ENCODE measurements around the gene DGKH.
"Not testable (repeated sequence)": the region's sequence is repeated elsewhere in the genome, so short reads cannot be mapped to it uniquely, and the experiment has no call there.

Gene DGKH

GRCh38 chr13:42174344-42175162 lies 126.1 kb downstream of the DGKH start:
- FAIRE-seq: no peak

- no peak for FAIRE-seq
Observed at GRCh38 chr13:42176294-42176693, 127.8 kb downstream of the DGKH start.

- FAIRE-seq: no peak
Observed at GRCh38 chr13:42177189-42177588, 128.7 kb downstream of the DGKH start.

DNA sequence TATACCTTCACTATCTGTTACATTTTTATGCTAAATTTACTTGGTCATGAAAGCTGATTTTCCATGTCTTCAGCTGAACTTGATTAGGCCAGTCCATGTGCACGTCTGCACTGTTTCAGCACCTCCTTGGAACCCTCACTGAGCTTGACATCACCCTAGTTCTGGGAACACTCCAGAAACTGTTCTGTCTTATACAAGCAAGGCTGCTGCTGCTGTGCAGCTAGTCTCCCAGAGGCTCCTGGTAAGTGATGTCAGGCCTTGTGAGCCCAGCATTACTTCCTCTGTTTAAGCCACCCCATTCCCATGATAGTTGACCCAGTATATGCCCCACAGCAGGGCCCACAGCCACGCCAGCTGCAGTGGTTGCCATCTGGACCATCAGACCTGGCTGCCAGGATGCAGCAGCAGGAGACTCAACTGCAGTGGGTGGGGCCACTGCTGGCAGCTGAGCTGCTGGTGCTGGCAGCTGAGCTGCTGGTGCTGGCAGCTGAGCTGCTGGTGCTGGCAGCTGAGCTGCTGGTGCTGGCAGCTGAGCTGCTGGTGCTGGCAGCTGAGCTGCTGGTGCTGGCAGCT lies 133.0 kb downstream of the DGKH start:
- FAIRE-seq: no peak

DNA sequence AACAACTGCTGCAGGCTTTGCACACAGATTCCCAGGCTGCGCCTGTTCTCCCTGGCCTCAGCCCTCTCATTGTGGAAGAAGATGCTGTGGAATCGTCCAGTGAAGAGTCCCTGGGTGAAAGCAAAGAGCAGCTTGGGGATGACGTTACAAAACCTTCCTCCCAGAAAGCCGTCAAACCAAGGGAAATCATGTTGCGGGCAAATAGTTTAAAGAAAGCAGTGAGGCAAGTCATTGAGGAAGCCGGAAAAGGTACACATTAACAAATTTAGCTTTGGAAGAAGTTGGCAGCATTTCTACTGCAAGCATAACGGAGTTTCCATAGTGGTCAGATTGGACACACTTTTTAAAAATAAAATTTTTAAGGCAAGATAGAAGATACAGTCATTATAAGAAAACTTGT lies 140.6 kb downstream of the DGKH start:
- no peak for FAIRE-seq

DNA sequence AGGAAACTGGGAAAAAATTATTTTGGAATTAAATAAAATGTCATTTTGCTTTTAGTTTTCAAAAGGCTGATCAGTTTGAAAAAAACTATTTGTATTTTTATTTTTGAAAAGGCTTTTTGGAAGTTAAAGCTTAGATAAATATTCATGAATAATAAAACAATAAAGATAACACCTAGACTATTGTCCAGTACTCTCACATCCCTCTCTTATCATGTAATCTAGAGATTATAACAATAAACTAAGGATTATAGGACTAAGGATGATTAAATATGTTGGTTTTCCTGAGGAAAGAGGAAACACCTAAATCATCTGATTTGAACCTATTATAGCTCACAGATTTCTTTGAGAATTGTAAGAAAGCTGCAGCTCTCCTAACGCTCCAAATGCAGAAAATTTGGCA lies 142.1 kb downstream of the DGKH start:
- FAIRE-seq: no peak

GRCh38 chr13:42211704-42212464 lies 163.4 kb downstream of the DGKH start:
- no peak for FAIRE-seq

- FAIRE-seq: no peak
Observed at GRCh38 chr13:42214446-42214845, 166.0 kb downstream of the DGKH start.

GRCh38 chr13:42215578-42216421 lies 167.4 kb downstream of the DGKH start:
- FAIRE-seq: peak; percentile 90

- no peak for FAIRE-seq
Observed at GRCh38 chr13:42216422-42216735, 167.9 kb downstream of the DGKH start.

DNA sequence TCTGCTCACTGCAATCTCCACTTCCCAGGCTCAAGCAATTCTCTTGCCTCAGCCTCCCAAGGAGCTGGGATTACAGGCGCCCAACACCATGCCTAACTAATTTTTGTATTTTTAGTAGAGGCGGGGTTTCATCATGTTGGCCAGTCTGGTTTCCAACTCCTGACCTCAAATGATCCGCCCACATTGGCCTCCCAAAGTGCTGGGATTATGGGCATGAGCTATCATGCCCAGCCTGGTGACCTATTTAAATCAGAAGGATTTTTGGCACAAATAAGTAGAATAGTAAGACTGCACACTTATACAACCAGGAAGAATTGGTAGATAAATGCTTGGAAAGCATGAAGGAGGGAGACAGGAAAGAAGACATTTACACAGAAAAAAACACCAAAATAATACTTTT lies 170.1 kb downstream of the DGKH start:
- no peak for FAIRE-seq

GRCh38 chr13:42219051-42219450 lies 170.6 kb downstream of the DGKH start:
- peak; percentile 25 for FAIRE-seq

GRCh38 chr13:42219876-42220275 lies 171.4 kb downstream of the DGKH start:
- no peak for FAIRE-seq

DNA sequence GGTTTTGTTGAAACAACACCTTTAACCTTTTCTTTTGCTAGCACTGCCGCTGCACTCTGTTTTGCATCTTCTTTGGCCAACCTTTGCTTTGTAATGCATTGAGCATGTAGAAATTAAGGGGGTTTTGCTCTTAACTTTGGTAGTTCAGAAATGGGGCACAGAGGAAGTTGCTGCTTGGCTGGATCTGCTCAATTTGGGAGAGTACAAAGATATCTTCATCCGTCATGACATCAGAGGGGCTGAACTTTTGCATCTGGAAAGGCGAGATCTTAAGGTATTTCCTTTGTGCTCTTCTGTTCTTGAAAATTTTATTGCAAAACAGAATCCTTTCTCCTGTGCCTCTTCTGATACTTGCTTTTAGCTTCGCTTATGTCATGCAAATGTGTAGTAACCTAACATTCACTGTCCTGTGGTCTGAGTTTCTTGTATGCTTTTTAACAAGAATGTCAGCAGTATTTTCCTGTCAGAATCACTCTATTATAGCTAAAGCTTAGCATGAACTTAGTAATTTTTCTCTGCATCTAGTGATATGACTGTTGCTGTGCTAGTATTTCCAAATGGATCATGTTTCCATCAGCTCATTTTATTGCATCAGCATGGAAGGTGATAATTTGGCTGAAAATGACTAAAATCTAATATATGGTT lies 172.8 kb downstream of the DGKH start:
- FAIRE-seq: no peak

DNA sequence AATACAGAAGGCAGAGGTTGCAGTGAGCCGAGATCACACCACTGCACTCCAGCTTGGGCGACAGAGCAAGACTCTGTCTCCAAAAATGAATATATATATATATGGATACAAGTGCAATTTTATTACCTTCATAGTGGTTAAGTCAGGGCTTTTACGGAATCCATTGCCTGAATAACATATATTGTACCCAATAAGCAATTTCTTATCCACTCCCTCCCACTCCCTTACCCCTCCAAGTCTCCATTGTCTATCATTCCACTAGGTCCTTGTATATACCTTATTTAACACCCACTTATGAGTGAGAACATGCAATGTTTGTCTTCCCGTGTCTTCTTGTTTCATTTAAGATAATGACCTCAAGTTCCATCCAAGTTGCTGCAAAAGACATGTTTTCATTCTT lies 175.2 kb downstream of the DGKH start:
- FAIRE-seq: no peak

GRCh38 chr13:42225051-42225450 lies 176.6 kb downstream of the DGKH start:
- no peak for FAIRE-seq

DNA sequence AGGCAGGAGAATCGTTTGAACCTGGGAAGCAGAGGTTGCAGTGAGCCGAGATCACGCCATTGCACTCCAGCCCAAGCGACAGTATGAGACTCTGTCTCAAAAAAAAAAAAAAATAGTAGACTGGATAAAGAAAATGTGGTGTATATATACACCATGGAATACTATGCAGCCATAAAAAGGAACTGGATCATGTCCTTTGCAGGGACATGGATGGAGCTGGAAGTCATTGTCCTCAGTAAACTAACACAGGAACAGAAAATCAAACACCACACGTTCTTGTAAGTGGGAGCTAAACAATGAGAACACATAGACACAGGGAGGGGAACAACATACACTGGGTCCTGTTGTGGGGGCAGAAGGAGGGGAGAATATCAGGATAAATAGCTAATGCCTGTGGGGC lies 178.3 kb downstream of the DGKH start:
- FAIRE-seq: not testable (repeated sequence)

DNA sequence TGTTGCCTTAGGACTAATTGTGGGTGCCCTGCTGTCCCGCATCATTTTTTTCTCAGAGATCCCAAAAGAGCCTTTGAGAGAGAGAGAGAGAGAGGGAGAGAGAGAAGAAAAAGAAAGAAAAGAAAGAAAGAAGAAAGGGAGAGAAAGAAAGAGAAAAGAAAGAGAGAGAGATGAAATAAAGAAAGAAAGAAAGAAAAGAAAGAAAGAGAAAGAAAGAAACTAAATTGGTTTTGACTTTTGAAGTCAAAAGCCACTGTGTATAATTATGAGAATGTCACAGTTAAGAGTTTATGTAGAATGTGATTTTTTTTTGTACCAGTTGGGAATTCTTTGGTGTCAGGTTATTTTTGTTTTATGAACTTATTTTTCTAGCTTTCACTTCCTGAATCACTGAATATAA lies 180.1 kb downstream of the DGKH start:
- peak; percentile 40 for FAIRE-seq

DNA sequence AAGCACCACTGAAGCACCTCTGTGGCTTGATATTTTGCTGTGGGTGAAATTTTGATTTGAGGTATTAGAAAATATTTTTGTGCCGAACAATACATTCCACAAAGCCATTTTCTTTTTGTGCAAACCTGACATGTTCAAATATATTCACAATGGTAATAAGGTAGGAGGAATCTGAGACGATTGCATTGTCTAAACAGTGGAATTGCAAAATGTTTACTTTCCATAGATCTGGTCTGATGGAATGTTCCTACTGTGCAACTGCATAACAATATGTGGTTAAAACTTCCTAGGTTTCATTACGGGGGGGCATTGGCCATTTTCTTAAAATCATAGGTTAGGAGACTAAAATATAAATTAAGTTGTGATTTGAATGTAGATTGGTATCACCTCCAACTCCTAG lies 180.8 kb downstream of the DGKH start:
- FAIRE-seq: no peak

GRCh38 chr13:42232671-42233070 lies 184.2 kb downstream of the DGKH start:
- no peak for FAIRE-seq

DNA sequence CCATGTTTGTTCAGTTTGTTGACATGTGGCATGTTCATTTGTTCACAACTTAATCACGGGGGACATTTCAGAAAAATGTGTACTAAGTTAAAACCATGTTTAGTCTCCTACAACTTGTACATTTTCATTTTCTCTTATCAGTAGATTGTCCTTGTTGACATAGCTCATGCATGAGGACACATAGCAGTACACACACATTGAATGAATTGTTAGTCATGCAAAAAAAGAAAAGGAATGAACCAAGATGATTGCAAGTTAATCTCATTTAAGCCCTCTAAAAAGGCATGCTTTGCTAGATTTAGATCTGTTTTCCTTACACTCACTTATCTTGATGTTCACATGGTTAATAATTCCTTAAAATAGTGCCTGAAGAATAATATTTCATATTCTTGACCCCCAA lies 185.3 kb downstream of the DGKH start:
- FAIRE-seq: no peak

DNA sequence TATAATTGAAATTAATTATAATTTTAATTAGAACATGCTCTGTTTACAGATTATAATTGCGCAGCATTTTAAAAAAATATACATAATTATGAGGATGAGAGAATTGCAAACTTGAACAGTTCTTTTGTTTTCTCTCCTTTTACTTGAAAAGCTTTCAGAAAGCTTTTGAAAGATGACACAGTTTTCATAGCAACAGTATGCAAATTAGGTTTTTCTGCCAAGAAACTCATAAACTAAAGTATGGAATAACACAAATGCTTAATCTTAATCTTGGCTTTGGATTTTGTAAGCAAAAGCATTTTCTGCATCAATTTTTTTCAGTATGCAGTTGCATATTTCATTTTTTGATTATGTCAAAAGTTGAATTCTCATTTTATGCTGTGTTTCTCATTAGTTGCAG lies 190.7 kb downstream of the DGKH start:
- FAIRE-seq: no peak

DNA sequence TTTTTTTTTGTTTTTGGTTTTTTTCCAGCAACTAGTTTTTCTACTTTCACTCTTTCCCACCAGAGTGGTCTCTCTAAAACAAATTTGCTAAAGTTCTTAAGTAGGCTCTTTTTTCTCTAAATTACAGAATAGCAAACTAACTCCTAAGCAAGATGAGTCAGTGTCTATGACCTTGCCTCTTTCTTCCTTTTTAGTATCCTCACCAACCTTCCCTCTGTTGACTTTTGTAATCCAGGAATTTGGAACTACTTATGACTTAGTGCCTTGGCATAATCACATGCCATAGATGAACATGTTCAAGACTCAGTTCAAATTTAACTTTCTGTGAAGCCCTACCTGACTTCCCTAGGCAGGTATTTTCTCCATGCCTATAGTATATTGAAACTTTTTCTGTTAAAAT lies 191.2 kb downstream of the DGKH start:
- FAIRE-seq: no peak

All from A204.1 (cell line).